ENCODE results near the gene TNFSF15. TPM values are rescaled to one million over a fixed set of nuclear protein-coding genes. Genes with fewer than 3 reads are reported as not detected.
A peak's percentile ranks its signal among the peaks of the same experiment; 100 is the strongest.

The TNFSF15 gene
- total RNA-seq: 1 to 10 TPM; 1.7 to 9.0 TPM

DNA sequence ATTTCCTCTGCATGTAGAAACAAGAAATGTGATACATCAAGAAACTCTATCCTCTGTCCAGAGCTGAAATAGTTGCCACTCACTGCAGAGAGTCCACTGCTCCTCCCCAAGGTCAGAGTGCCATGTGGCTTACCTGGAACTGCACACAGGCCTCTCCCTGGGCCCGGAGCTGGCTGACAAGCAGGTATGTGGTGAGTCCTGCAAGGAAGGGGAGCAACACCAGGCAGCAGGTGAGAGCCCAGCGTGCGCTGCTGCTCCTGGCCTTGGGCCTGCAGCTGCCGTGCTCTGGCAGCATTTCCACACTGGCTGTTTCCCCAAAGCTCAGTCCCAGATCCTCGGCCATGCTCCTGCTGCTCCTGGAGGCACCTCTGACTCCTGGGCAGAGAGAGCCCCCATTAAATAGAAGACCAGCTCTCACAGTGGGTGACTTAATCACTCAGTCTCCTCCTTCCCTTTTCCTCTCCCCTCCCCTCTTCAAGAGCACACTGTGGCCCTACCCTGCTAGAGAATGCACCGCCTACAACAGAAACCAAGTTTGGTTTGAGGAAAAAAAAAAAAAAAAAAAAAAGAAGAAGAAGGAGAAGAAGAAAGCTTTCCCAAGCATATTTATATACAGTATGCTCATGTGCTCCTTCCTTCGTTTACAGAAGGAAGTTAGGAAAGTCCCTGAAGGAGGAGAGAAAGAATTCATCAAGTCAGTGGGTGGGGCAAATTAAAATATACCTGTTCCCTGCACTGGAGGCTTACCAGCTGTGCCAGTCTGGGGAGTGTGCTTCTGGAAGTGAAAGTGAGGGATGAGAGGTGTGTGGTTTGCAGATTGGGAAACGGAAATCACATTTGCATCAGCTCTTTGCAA is at the start of gene TNFSF15:
TSS of gene TNFSF15 (minus strand) at position 370 of the 856 bp plus-strand sequence. CDS start at position 343, 27 bp downstream.
- Histone ChIP-seq H3K4me1 (replicated peaks) (peaks cover 3% of the 10 kb centered on the region), H3K9me3 (no peaks in the 10 kb centered on the region), H3K27me3 (replicated peaks; ENCODE audit: insufficient read depth) (no peaks in the 10 kb centered on the region), H3K36me3 (no peaks in the 10 kb centered on the region), H3K4me3 (peak within 1 kb of the TSS; percentile 17 to 18), H3K27ac (peak within 1 kb of the TSS; percentile 63 to 65)
- intact Hi-C loops (cut with DNase I): no loop called here
- DNase-seq (ENCODE audit: low spot score): peak; percentile 53
- 11% methylated on average over 8 of the region's 8 CpGs for WGBS
- TF ChIP-seq POLR2A (IDR thresholded peaks at IDR 0.05): no peak
- TF ChIP-seq, protein P1, sequence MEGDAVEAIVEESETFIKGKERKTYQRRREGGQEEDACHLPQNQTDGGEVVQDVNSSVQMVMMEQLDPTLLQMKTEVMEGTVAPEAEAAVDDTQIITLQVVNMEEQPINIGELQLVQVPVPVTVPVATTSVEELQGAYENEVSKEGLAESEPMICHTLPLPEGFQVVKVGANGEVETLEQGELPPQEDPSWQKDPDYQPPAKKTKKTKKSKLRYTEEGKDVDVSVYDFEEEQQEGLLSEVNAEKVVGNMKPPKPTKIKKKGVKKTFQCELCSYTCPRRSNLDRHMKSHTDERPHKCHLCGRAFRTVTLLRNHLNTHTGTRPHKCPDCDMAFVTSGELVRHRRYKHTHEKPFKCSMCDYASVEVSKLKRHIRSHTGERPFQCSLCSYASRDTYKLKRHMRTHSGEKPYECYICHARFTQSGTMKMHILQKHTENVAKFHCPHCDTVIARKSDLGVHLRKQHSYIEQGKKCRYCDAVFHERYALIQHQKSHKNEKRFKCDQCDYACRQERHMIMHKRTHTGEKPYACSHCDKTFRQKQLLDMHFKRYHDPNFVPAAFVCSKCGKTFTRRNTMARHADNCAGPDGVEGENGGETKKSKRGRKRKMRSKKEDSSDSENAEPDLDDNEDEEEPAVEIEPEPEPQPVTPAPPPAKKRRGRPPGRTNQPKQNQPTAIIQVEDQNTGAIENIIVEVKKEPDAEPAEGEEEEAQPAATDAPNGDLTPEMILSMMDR (IDR thresholded peaks at IDR 0.05): no peak
- peak; percentile 38 for TF ChIP-seq POLR2AphosphoS5 (IDR thresholded peaks at IDR 0.05)

DNA sequence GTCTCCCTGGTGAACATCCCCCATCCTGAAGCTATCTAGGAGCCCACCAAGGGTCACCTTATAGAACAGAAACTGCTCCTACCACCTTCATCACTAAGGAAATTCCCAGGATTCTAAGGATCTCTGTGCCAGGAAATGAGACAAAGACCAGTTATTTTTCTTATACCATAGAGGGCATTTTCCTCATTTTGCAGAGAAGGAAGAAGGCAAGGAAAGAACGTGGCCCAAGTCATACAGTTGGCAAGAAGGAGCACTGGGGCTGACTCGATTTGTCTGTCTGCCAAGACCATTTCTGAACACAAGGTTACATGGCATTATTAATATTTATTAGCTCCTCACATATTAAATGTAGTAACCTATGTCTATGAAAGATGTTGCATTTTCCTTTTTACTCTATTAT is 49.6 kb upstream of the TNFSF15 start:
- no peak overlapping the region for H3K4me3 ChIP-seq
- TF ChIP-seq, protein P1 (IDR thresholded peaks at IDR 0.05): no peak
- TF ChIP-seq POLR2AphosphoS5 (IDR thresholded peaks at IDR 0.05) (no peak), POLR2A (IDR thresholded peaks at IDR 0.05) (no peak)
- no peaks in the 10 kb centered on the region for H3K36me3 ChIP-seq
- no peaks in the 10 kb centered on the region for H3K27me3 ChIP-seq (replicated peaks; ENCODE audit: insufficient read depth)
- no peaks in the 10 kb centered on the region for H3K4me1 ChIP-seq (replicated peaks)
- no peaks in the 10 kb centered on the region for H3K9me3 ChIP-seq
- WGBS: 76% methylated on average over 2 of the region's 2 CpGs
- intact Hi-C loops (cut with DNase I): no loop called here
- no peak overlapping the region for H3K27ac ChIP-seq
- no peak for DNase-seq (ENCODE audit: low spot score)

DNA sequence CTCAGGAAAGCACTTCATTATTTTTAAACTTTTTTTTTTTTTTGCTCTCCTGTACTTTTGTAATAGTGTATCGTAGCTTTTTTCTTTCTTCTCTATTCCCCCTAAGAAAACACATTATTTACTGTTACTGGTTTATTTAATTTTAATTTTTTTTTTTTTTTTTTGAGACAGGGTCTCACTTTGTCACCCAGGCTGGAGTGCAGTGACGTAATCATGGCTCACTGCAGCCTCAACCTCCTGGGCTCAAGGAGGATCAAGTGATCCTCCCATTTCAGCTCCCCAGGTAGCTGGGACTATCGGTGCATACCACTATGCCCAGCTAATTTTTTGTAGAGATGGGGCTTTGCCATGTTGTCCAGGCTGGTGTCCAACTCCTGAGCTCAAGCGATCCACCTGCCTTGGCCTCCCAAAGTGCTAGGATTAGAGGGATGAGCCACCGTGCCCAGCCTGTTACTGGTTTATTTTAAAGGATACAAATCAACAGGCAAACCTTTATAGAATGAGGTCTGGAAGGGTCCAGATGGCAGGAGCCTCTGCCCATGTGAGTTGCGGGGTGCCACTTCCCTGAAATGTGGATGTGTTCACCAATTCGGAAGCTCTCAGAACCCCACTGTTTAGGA is 49.0 kb upstream of the TNFSF15 start:
- Histone ChIP-seq H3K4me3 (no peak overlapping the region), H3K9me3 (no peaks in the 10 kb centered on the region), H3K27me3 (replicated peaks; ENCODE audit: insufficient read depth) (no peaks in the 10 kb centered on the region), H3K4me1 (replicated peaks) (no peaks in the 10 kb centered on the region), H3K27ac (no peak overlapping the region), H3K36me3 (no peaks in the 10 kb centered on the region)
- TF ChIP-seq POLR2AphosphoS5 (IDR thresholded peaks at IDR 0.05): no peak
- TF ChIP-seq POLR2A (IDR thresholded peaks at IDR 0.05): no peak
- TF ChIP-seq, protein P1 (IDR thresholded peaks at IDR 0.05): no peak
- 89% methylated on average over 7 of the region's 7 CpGs for WGBS
- no peak for DNase-seq (ENCODE audit: low spot score)
- intact Hi-C loops (cut with DNase I): no loop called here

DNA sequence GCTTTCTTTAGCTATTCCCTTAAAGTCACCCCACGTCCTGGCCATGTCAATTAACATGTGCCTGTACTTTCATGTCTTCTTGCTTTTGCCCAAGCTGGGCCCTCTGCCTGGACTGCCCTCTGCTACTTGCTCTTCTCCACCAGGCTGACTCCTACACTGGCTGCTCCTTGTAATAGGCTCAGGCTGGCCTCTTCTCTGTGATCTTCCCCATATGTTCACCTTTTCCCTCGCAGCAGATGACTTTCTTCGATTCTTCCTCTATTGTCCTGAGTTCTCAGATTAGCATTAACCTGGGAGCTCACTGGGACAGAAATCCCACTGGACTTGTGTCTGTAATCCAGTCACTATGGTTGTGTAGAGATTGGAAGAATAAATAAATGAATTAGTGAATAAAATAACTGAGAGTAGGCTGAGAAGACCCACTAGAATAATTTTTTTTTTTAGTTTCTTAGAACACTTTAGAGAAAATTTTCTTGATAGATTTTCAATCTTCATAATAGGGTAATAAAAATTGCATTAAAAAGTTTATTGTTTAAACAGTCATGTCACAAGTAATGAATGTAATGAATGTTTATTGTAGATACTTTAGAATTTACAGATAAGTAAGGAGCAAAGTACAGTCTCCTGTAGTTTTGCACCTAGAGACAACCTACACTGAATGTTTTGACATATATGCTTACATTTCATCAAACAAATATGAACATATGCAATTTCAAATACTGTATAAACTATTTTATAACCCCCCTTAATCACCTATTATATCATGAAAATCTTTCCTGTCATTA is 47.4 kb upstream of the TNFSF15 start:
- no peak overlapping the region for H3K27ac ChIP-seq
- no peaks in the 10 kb centered on the region for H3K4me1 ChIP-seq (replicated peaks)
- H3K36me3 ChIP-seq: no peaks in the 10 kb centered on the region
- intact Hi-C loops (cut with DNase I): no loop called here
- no peak for DNase-seq (ENCODE audit: low spot score)
- H3K27me3 ChIP-seq (replicated peaks; ENCODE audit: insufficient read depth): no peaks in the 10 kb centered on the region
- 79% methylated on average over 3 of the region's 3 CpGs for WGBS
- H3K9me3 ChIP-seq: no peaks in the 10 kb centered on the region
- no peak overlapping the region for H3K4me3 ChIP-seq
- TF ChIP-seq POLR2AphosphoS5 (IDR thresholded peaks at IDR 0.05): no peak
- TF ChIP-seq POLR2A (IDR thresholded peaks at IDR 0.05): no peak
- TF ChIP-seq, protein P1 (IDR thresholded peaks at IDR 0.05): no peak
